ENCODE measurements around the gene SLC7A9. TPM values are rescaled to one million over a fixed set of nuclear protein-coding genes. Genes with fewer than 3 reads are reported as not detected.

The SLC7A9 gene
- total RNA-seq, 3 donors from 2014 or later = 0.43 to 0.66 TPM; not detected in 1

- Histone ChIP-seq H3K36me3 (ENCODE audit: low read depth) (no peaks in the 10 kb centered on the region), H3K9me3 (no peaks in the 10 kb centered on the region), H3K4me1 (ENCODE audit: low read depth) (no peaks in the 10 kb centered on the region), H3K4me3 (no peak overlapping the region)
- ATAC-seq (no peak), DNase-seq (no peak)
- intact Hi-C loops (cut with DNase I, micrococcal nuclease) = no loop called here
- TF ChIP-seq CTCF (IDR thresholded peaks at IDR 0.05) = no peak
These were observed 49.9 kb downstream of the SLC7A9 start for GRCh38 chr19:32819419-32820400.

GRCh38 chr19:32818536-32818935, 51.0 kb downstream of the SLC7A9 start:
- no peaks in the 10 kb centered on the region for H3K9me3 ChIP-seq
- H3K36me3 ChIP-seq (ENCODE audit: low read depth) = no peaks in the 10 kb centered on the region
- H3K4me3 ChIP-seq = no peak overlapping the region
- intact Hi-C loops (cut with DNase I, micrococcal nuclease) = no loop called here
- no peaks in the 10 kb centered on the region for H3K4me1 ChIP-seq (ENCODE audit: low read depth)
- ATAC-seq = no peak
- DNase-seq = no peak
- TF ChIP-seq CTCF (IDR thresholded peaks at IDR 0.05) = no peak

- Histone ChIP-seq H3K36me3 (ENCODE audit: low read depth) (no peaks in the 10 kb centered on the region), H3K4me1 (ENCODE audit: low read depth) (no peaks in the 10 kb centered on the region), H3K9me3 (no peaks in the 10 kb centered on the region), H3K4me3 (no peak overlapping the region)
- ATAC-seq (peak; percentile 54), DNase-seq (peak in 2 of 3 donors; percentile 29 to 37)
- TF ChIP-seq CTCF (IDR thresholded peaks at IDR 0.05) = no peak
- intact Hi-C loops (cut with DNase I, micrococcal nuclease) = no loop called here
These were observed 51.7 kb downstream of the SLC7A9 start for GRCh38 chr19:32817569-32818476.

- Histone ChIP-seq H3K4me1 (ENCODE audit: low read depth) (no peaks in the 10 kb centered on the region), H3K9me3 (no peaks in the 10 kb centered on the region), H3K4me3 (no peak overlapping the region), H3K36me3 (ENCODE audit: low read depth) (no peaks in the 10 kb centered on the region)
- ATAC-seq (no peak), DNase-seq (no peak)
- intact Hi-C loops (cut with DNase I, micrococcal nuclease) = no loop called here
- no peak for TF ChIP-seq CTCF (IDR thresholded peaks at IDR 0.05)
These were observed 52.9 kb downstream of the SLC7A9 start for GRCh38 chr19:32816555-32817099.

- Histone ChIP-seq H3K9me3 (no peaks in the 10 kb centered on the region), H3K36me3 (ENCODE audit: low read depth) (no peaks in the 10 kb centered on the region), H3K4me3 (no peak overlapping the region), H3K4me1 (ENCODE audit: low read depth) (no peaks in the 10 kb centered on the region)
- DNase-seq (no peak), ATAC-seq (no peak)
- intact Hi-C loops (cut with DNase I, micrococcal nuclease) = no loop called here
- TF ChIP-seq CTCF (IDR thresholded peaks at IDR 0.05) = no peak
These were observed 54.9 kb downstream of the SLC7A9 start for GRCh38 chr19:32814624-32815023.
